MCF 10A (cell line): ENCODE data around the gene DNLZ. TPM values are rescaled to one million over a fixed set of nuclear protein-coding genes. Genes with fewer than 3 reads are reported as not detected.

Experiments used
- BruUV-seq: library from RNA; stranded (reverse); fragments of 400-500 nt; replicated peaks from 2 replicates; lab custom pipeline; 2021; lab: Mats Ljungman, UMichigan
- CTCF ChIA-PET: fragments of 300-600 bp; sonication (Branson Sonifier 250); formaldehyde crosslinking; extraction: SDS; loops from one replicate; lab custom pipeline; 2021; ENCODE audit warnings: antibody characterized with exemption, inconsistent platforms; lab: Yijun Ruan, JAX
- POLR2A ChIA-PET: fragments of 300-600, 350-650 bp; sonication (Branson Sonifier 250); formaldehyde crosslinking; extraction: SDS; loops from one replicate; lab custom pipeline; 2020; ENCODE audit warnings: antibody characterized with exemption, inconsistent platforms; lab: Yijun Ruan, JAX
- DNase-seq: peaks from one replicate; pipeline ENCODE4 v3.0.0-alpha.2; 2018; ENCODE audit not compliant: unreplicated experiment
- H3K27ac Mint-ChIP-seq: one replicate; pipeline ENCODE4 v1.8.0; 2022; ENCODE audit warnings: mild to moderate bottlenecking, low read depth, mixed read lengths; ENCODE audit not compliant: unreplicated experiment
- H3K27me3 Mint-ChIP-seq: one replicate; pipeline ENCODE4 v1.8.0; 2022; ENCODE audit warnings: mixed read lengths; ENCODE audit not compliant: insufficient read depth, unreplicated experiment
- H3K36me3 Mint-ChIP-seq: one replicate; pipeline ENCODE4 v1.8.0; 2022; ENCODE audit warnings: mild to moderate bottlenecking, moderate library complexity, mixed read lengths; ENCODE audit not compliant: insufficient read depth, unreplicated experiment
- H3K4me1 Mint-ChIP-seq: one replicate; pipeline ENCODE4 v1.8.0; 2022; ENCODE audit warnings: mixed read lengths; ENCODE audit not compliant: insufficient read depth, unreplicated experiment
- H3K4me3 Mint-ChIP-seq: one replicate; pipeline ENCODE4 v1.8.0; 2022; ENCODE audit warnings: mild to moderate bottlenecking, moderate library complexity, mixed read lengths; ENCODE audit not compliant: unreplicated experiment
- H3K9me3 Mint-ChIP-seq: one replicate; pipeline ENCODE4 v1.8.0; 2022; ENCODE audit warnings: mixed read lengths; ENCODE audit not compliant: unreplicated experiment
- intact Hi-C: fragments of 100-400 bp; cut with micrococcal nuclease; formaldehyde crosslinking; loops from 2 replicates; pipeline ENCODE4 v1.14.1; 2022
- total RNA-seq: library from RNA; stranded (reverse); gene quantifications from 2 replicates; pipeline ENCODE4 v1.2.3, GENCODE V29; 2022
- TF ChIP-seq, protein P1 (sequence below): fragments of 200-600 bp; IDR thresholded peaks from one replicate; pipeline ENCODE4 v1.8.0; 2022; ENCODE audit warnings: antibody characterized with exemption, mild to moderate bottlenecking; ENCODE audit not compliant: unreplicated experiment

Gene DNLZ
- total RNA-seq, 1 experiment from 2014 or later = 30.5 TPM

DNA sequence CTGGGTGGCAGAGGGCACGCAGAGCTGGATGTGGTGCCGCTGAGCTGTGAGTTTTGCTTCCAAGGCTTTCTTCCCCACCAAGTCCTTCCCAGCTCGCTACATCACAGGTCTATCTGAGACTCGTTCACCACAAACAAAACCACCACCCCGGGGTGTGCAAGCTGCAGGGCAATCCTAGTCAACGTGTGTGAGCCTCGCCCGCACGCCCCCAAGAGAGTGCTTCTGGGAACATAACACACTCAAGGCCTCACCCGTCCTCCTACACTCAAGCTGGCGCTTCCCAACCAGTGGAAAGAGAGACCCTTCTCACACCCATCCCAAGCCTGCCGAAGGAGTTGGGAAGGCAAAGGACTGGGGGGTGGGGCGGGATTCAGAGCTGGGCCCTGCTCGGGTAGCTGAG, 25.9 kb upstream of the DNLZ start:
- no peaks in the 10 kb centered on the region for H3K4me1 Mint-ChIP-seq
- CTCF ChIA-PET = interaction anchor here (0.6 to 2.4 kb wide), 7 partner anchors 11 to 283 kb away, joined by 3 to 9 read pairs (median 4); partner anchors contain the start of gene DNLZ
- no peak overlapping the region for H3K27ac Mint-ChIP-seq
- POLR2A ChIA-PET = no interaction called here
- no peak for DNase-seq
- TF ChIP-seq, protein P1, sequence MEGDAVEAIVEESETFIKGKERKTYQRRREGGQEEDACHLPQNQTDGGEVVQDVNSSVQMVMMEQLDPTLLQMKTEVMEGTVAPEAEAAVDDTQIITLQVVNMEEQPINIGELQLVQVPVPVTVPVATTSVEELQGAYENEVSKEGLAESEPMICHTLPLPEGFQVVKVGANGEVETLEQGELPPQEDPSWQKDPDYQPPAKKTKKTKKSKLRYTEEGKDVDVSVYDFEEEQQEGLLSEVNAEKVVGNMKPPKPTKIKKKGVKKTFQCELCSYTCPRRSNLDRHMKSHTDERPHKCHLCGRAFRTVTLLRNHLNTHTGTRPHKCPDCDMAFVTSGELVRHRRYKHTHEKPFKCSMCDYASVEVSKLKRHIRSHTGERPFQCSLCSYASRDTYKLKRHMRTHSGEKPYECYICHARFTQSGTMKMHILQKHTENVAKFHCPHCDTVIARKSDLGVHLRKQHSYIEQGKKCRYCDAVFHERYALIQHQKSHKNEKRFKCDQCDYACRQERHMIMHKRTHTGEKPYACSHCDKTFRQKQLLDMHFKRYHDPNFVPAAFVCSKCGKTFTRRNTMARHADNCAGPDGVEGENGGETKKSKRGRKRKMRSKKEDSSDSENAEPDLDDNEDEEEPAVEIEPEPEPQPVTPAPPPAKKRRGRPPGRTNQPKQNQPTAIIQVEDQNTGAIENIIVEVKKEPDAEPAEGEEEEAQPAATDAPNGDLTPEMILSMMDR = no peak
- peaks cover 85% of the 10 kb centered on the region for H3K36me3 Mint-ChIP-seq
- no peaks in the 10 kb centered on the region for H3K27me3 Mint-ChIP-seq
- BruUV-seq = no TSS peak
- H3K4me3 Mint-ChIP-seq = no peak overlapping the region
- no peaks in the 10 kb centered on the region for H3K9me3 Mint-ChIP-seq
- intact Hi-C loops = no loop called here

DNA sequence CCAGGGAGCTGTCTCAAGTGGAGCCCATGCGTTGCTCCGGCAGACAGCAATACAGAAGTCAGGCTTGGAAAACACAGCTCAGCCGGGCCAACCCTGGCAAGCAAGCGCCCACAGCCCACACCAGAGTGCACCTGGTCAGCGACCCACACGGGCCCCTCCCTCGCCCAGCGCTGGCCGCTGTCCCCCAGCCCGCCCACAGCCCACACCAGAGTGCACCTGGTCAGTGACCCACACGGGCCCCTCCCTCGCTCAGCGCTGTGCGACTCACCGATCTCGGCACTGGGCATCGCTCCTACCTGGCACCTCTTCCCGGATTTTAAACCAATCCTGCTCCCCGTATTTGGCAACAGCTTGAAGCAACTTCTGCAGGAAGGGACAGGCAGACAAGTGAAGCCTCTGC, 23.7 kb upstream of the DNLZ start:
- Mint-ChIP-seq H3K36me3 (peaks cover 81% of the 10 kb centered on the region), H3K9me3 (no peaks in the 10 kb centered on the region), H3K27ac (no peak overlapping the region), H3K4me3 (no peak overlapping the region), H3K27me3 (no peaks in the 10 kb centered on the region), H3K4me1 (no peaks in the 10 kb centered on the region)
- intact Hi-C loops = no loop called here
- CTCF ChIA-PET = interaction anchor here (2.4 kb wide), 1 partner anchor 24 kb away, joined by 9 read pairs; the partner anchor contains the start of gene DNLZ
- BruUV-seq = no TSS peak
- POLR2A ChIA-PET = no interaction called here
- no peak for DNase-seq
- TF ChIP-seq, protein P1 = no peak

DNA sequence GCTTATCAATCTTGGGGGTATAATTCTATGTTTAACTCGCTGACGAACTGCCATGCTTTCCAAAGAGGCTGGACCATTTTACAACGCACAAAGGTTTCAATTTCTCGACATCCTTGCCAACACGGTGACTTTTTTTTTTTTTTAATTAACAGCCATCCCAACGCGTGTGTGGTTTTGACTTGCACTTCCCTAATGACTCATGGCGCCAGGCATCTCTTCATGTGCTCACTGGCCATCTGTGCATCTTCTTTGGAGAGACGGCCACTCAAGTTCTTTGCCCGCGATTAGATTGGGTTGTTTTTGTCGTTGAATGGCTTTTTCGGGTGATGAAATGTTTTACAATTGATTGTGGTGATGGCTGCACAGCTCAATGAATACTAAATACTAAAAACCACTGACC, 22.5 kb upstream of the DNLZ start:
- H3K4me1 Mint-ChIP-seq = no peaks in the 10 kb centered on the region
- POLR2A ChIA-PET = no interaction called here
- no peaks in the 10 kb centered on the region for H3K9me3 Mint-ChIP-seq
- no peak for DNase-seq
- H3K27me3 Mint-ChIP-seq = no peaks in the 10 kb centered on the region
- peaks cover 79% of the 10 kb centered on the region for H3K36me3 Mint-ChIP-seq
- H3K4me3 Mint-ChIP-seq = no peak overlapping the region
- TF ChIP-seq, protein P1 = no peak
- no TSS peak for BruUV-seq
- intact Hi-C loops = no loop called here
- H3K27ac Mint-ChIP-seq = no peak overlapping the region
- CTCF ChIA-PET = interaction anchor here (1.3 kb wide), 1 partner anchor 23 kb away, joined by 4 read pairs; the partner anchor contains the start of gene DNLZ

DNA sequence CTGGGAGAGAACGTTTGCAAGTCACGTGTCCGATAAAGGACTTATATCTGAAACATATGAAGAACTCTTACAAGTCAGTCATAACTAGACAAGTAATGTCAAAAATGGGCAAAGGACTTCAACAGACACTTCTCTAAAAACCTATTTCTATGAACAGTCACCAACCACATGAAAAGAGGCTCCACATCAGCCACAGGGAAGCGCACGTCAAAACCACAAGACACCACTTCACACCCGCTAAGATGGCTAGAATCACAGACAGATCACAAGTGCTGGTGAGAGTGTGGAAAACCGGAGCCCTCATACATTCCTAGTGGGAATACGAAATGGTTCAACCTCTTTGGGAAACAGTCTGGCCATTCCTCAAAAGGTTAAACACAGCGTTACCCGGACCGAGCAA, 21.5 kb upstream of the DNLZ start:
- ChIA-PET CTCF (interaction anchor here (1.3 kb wide), 1 partner anchor 22 kb away, joined by 4 read pairs; the partner anchor contains the start of gene DNLZ), POLR2A (interaction anchor here (0.8 to 1.1 kb wide), 2 partner anchors 8 to 40 kb away, joined by 3 read pairs; no protein-coding TSS in a partner anchor)
- Mint-ChIP-seq H3K4me1 (no peaks in the 10 kb centered on the region), H3K27ac (no peak overlapping the region), H3K9me3 (no peaks in the 10 kb centered on the region), H3K4me3 (no peak overlapping the region), H3K27me3 (no peaks in the 10 kb centered on the region), H3K36me3 (peaks cover 69% of the 10 kb centered on the region)
- TF ChIP-seq, protein P1 = no peak
- no TSS peak for BruUV-seq
- intact Hi-C loops = no loop called here
- no peak for DNase-seq
